Psoas muscle (tissue), 8 donors: ENCODE measurements around the gene CD4. TPM values are rescaled to one million over a fixed set of nuclear protein-coding genes. Genes with fewer than 3 reads are reported as not detected.
A peak's percentile ranks its signal among the peaks of the same experiment; 100 is the strongest.

ENCODE experiments used
- ATAC-seq, 4 donors: fragments of 200-7000 bp; cut with Tn5 transposase; one replicate each; pipeline ENCODE4 v1.9.1; 2020; ENCODE audit warnings: moderate library complexity in 3 of 4, mild to moderate bottlenecking in 2 of 4
- DNase-seq, 2 donors: peaks; one replicate each; pipeline ENCODE4 v3.0.0-alpha.2; 2020
- H3K27ac ChIP-seq: fragments of 200-600 bp; one replicate; pipeline ENCODE4 v1.8.0; 2022
- H3K27me3 ChIP-seq, 3 donors: fragments of 200-600 bp in 1 of 3; one replicate each; pipeline versions ENCODE4 v1.6.1 to v1.8.0; 2013 to 2022; ENCODE audit warnings: low read length in 2 of 3, mild to moderate bottlenecking in 2 of 3, moderate library complexity in 1 of 3; ENCODE audit not compliant: insufficient read depth in 3 of 3
- H3K36me3 ChIP-seq, 2 donors: fragments of 200-600 bp in 1 of 2; one replicate each; pipeline versions ENCODE4 v1.6.1 to v1.8.0; 2013 to 2022; ENCODE audit warnings: low read depth in 1 of 2, mild to moderate bottlenecking in 1 of 2, moderate library complexity in 1 of 2; ENCODE audit not compliant: insufficient read depth in 1 of 2
- H3K4me1 ChIP-seq: fragments of 200-600 bp; one replicate; pipeline ENCODE4 v1.8.0; 2022
- H3K4me3 ChIP-seq: fragments of 200-600 bp; one replicate; pipeline ENCODE4 v1.8.0; 2022; ENCODE audit warnings: mild to moderate bottlenecking
- H3K9me3 ChIP-seq: fragments of 200-600 bp; one replicate; pipeline ENCODE4 v1.8.0; 2022
- WGBS, 3 donors: extraction: QIAGEN DNeasy Blood & Tissue Kit; methylation state at CpG; one replicate each; pipeline versions ENCODE4 v1.1.6 to v1.1.7; 2013; 5-methylcytosine and 5-hydroxymethylcytosine counted together
- intact Hi-C, 2 donors: fragments of 100-400 bp; cut with DNase I; formaldehyde crosslinking; loops; one replicate each; pipeline versions ENCODE4 v1.11.0 to v1.14.2; 2022
- polyA plus RNA-seq, 3 donors: library from polyadenylated mRNA; stranded (reverse); fragments of 200-250 nt; gene quantifications; one replicate each; pipeline ENCODE4 v1.2.3, GENCODE V29; 2013
- total RNA-seq, 4 donors: library from RNA; stranded (reverse); fragmentation: NEBNext Ultra II Directional in 2 of 4; extraction: Animal tissue kit (Norgen Biotek cat#: 25700) in 2 of 4; gene quantifications; one replicate each; pipeline versions ENCODE4 v1.2.1 to v1.2.4, GENCODE V29; 2021 to 2023
- TF ChIP-seq, protein P1 (sequence below): fragments of 200-600 bp; IDR thresholded peaks from one replicate; pipeline ENCODE4 v1.8.0; 2022; ENCODE audit warnings: antibody characterized with exemption
- donor health status: healthy with polysubstance abuse.
- donor health status: DM: no; HTN: no; CAD: no; lungs with moderate emphysema.
- donor health status: Bipolar disorder and iron deficiency.
- donor health status: healthy.
- donor health status: DM: yes; HTN: yes; CAD: no.
- donor health status: DM: no; HTN: no; CAD: no.
- donor health status: DM: no; HTN: no; CAD: no.
- donor health status: DM: yes; HTN: yes; CAD: no.

Gene CD4
- total and polyA plus RNA-seq, 7 donors: 0.47 to 4.9 (median 2.3) TPM

DNA sequence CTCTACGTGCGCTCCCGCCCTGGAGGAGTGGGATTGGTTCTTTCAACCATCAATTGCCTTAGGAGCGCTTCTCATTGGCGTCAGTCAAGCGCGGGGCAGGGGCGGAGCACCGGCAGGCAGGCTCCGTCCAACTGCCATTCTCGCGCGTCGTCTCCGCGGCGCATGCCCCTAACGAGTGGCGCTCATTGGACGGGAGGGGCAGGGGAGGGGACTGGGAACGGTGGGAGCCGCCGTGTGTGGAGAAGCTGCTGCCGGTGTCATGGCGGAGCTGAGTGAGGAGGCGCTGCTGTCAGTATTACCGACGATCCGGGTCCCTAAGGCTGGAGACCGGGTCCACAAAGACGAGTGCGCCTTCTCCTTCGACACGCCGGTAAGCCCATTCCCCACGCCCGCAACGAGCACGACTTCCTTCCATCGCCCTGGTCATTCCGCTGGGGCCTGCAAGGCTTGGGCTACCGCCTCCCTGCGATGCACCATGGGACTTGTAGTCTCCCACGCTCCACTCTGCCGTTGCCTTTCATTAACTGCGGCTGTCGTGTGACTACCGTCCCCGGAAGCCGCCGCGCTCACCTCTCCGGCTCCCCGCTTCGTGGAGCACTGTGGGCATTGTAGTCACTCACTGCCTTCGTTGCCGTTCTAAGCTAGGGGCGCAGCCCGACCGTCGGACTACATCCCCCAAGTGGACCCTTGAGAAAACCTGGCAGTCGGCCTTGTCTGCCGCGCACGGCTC lies 62.8 kb downstream of the CD4 start, which contains the start of gene USP5:
Gene USP5, plus strand, starts transcription at position 230 of the 730 bp plus-strand sequence. Its CDS starts 30 bp downstream, at position 260.
- intact Hi-C loops: no loop called here
- WGBS, 3 donors: 0 to 1% (median 0%) methylated on average over 65 of the region's 65 CpGs
- H3K36me3 ChIP-seq: peaks cover 0 to 26% of the 10 kb centered on the region in 2 donors

DNA sequence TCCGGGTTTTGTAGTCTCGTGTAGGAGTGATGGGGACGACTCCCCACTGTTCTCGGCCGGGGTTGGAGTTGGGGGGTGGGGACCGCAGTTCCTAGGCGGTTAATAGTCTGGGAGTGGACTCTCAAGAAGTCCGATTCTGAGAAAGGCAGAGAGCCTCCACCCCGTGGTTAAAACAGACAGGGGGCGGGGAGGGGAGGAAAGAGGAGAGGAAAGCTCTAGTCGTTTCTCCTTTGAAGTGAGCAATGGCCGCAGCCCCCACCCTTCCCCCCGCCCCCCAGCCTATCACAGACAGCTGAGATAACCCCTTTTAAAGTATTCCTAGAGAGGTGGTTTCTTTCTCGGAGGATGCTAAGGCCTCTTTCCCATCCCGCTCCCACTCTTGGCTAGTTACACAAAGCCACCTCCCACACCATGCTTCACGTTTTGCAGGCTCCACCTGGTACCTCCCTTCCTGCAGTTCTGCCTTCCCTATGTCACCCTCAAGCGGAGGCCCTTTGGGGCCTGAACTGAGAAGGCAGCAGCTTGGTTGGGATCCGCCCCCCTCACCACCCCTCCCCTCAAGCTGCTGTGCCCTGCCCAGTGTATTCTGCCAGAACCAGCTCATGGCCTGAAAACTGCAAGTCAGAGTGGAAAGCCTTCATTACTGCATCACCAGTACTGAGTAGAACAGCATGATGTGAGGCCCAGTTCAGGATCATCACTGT lies 63.5 kb downstream of the CD4 start:
- Histone ChIP-seq H3K27me3 (no peaks in the 10 kb centered on the region), H3K4me3 (peak overlapping the region; percentile 85), H3K4me1 (peaks cover 14% of the 10 kb centered on the region), H3K36me3 (peaks cover 0 to 34% of the 10 kb centered on the region in 2 donors), H3K27ac (peak overlapping the region; percentile 98), H3K9me3 (no peaks in the 10 kb centered on the region)
- DNase-seq: peak in 1 of 2 donors; percentile 70
- no peak for ATAC-seq
- TF ChIP-seq, protein P1, sequence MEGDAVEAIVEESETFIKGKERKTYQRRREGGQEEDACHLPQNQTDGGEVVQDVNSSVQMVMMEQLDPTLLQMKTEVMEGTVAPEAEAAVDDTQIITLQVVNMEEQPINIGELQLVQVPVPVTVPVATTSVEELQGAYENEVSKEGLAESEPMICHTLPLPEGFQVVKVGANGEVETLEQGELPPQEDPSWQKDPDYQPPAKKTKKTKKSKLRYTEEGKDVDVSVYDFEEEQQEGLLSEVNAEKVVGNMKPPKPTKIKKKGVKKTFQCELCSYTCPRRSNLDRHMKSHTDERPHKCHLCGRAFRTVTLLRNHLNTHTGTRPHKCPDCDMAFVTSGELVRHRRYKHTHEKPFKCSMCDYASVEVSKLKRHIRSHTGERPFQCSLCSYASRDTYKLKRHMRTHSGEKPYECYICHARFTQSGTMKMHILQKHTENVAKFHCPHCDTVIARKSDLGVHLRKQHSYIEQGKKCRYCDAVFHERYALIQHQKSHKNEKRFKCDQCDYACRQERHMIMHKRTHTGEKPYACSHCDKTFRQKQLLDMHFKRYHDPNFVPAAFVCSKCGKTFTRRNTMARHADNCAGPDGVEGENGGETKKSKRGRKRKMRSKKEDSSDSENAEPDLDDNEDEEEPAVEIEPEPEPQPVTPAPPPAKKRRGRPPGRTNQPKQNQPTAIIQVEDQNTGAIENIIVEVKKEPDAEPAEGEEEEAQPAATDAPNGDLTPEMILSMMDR: no peak
- intact Hi-C loops: no loop called here
- WGBS, 3 donors: 2 to 5% (median 3%) methylated on average over 13 to 18 of the region's 18 CpGs

More for the DNA sequence above, 62.8 kb downstream of the CD4 start, which contains the start of gene USP5:
- TF ChIP-seq, protein P1: no peak
- ATAC-seq: peak; percentile 89 to 91 (median 90)
- no peaks in the 10 kb centered on the region for H3K9me3 ChIP-seq
- peak within 1 kb of the TSS; percentile 85 for H3K4me3 ChIP-seq
- peak; percentile 99 to 100 for DNase-seq
- no peaks in the 10 kb centered on the region for H3K27me3 ChIP-seq
- H3K4me1 ChIP-seq: peaks cover 14% of the 10 kb centered on the region
- H3K27ac ChIP-seq: peak within 1 kb of the TSS; percentile 98

DNA sequence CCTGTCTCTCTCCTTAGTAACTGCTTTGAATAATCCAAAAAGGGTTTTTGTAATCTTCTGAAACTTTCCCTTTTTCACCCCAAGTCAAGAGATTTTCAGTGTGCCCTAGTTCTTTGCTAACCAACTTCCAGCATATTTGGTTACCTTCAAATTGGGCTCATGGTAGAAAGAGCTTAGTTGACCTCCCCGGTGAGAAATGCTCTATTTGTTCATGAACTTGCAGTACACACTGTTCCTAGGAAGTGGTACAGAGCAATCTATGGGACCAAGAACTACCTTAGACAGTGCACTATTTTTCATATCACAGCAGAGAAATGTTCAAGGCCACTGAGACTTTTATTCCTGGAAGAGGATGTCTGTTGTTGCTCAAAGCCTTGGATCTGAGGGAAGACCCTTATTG lies 64.3 kb downstream of the CD4 start:
- TF ChIP-seq, protein P1: no peak
- DNase-seq (no peak), ATAC-seq (no peak)
- WGBS, 3 donors: 38 to 77% (median 56%) methylated on average over 1 of the region's 1 CpG
- Histone ChIP-seq H3K27ac (peak overlapping the region; percentile 98), H3K9me3 (no peaks in the 10 kb centered on the region), H3K36me3 (peaks cover 7 to 42% of the 10 kb centered on the region in 2 donors), H3K4me1 (peaks cover 14% of the 10 kb centered on the region), H3K4me3 (peak overlapping the region; percentile 85), H3K27me3 (no peaks in the 10 kb centered on the region)
- intact Hi-C loops: no loop called here

DNA sequence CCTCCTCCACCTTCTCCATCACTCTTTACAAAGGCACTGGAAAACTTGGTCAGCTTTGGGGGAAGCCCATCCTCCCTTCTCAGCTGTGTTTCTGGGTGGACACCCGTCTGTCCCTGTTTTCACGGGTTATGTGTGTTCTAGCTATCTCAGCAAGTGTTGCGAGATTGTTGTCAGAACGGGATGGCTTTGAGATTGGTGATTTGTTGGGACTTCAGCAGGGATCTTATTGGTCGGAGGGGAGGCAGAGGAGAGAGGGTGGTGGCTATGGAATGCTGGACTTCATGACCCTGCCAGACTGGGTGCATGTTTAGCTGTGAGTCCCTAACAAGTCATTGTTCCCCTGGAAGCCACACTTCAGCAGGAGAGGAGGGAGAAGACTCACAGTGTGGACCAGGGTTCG lies 64.7 kb downstream of the CD4 start:
- ATAC-seq (no peak), DNase-seq (no peak)
- Histone ChIP-seq H3K4me1 (peaks cover 14% of the 10 kb centered on the region), H3K36me3 (peaks cover 7 to 46% of the 10 kb centered on the region in 2 donors), H3K27ac (peak overlapping the region; percentile 98), H3K27me3 (no peaks in the 10 kb centered on the region), H3K9me3 (no peaks in the 10 kb centered on the region), H3K4me3 (peak overlapping the region; percentile 10)
- WGBS, 3 donors: 80 to 81% (median 80%) methylated on average over 6 of the region's 6 CpGs
- TF ChIP-seq, protein P1: no peak
- intact Hi-C loops: no loop called here
